ENCODE results near the gene SMIM7.
"Not testable (repeated sequence)": the region's sequence is repeated elsewhere in the genome, so short reads cannot be mapped to it uniquely, and the experiment has no call there.

- not testable (repeated sequence) for TF ChIP-seq CTCF, POLR2A (IDR thresholded peaks at IDR 0.05)
These were observed 13.9 kb upstream of the SMIM7 start for GRCh38 chr19:16673839-16674238.

Data from heart left ventricle (tissue), 13 donors.